DND-41 (cell line): ENCODE measurements around the gene CCDC6.

Experiments used
- CTCF ChIP-seq: IDR thresholded peaks from 2 replicates; pipeline ENCODE4 v1.5.1; 2012; ENCODE audit warnings: borderline replicate concordance, low read length, moderate library complexity, mild to moderate bottlenecking; ENCODE audit not compliant: poor library complexity, severe bottlenecking; ENCODE audit errors: extremely low read depth
- EZH2 ChIP-seq: IDR thresholded peaks from 3 replicates; pipeline ENCODE4 v1.6.1; 2012; ENCODE audit warnings: borderline replicate concordance, low read depth, mild to moderate bottlenecking, moderate library complexity, low read length, inconsistent platforms; ENCODE audit not compliant: severe bottlenecking

GRCh38 chr10:59896191-59896590 is 10.2 kb downstream of the CCDC6 start:
- TF ChIP-seq EZH2 (no peak), CTCF (no peak)
